MM.1S (cell line): ENCODE data around the gene MBD2.

Experiments used
- EZH2 ChIP-seq: fragments of 300-600 bp; sonication (generic); optimal IDR thresholded peaks from 2 replicates; pipeline ENCODE3; 2017; ENCODE audit warnings: low read depth, mild to moderate bottlenecking, antibody characterized with exemption, low read length, mixed read lengths
- EZH2phosphoT487 ChIP-seq: fragments of 300-600 bp; sonication (generic); IDR thresholded peaks from 2 replicates; pipeline ENCODE4 v1.6.1; 2018; ENCODE audit warnings: antibody characterized with exemption, low read length
- TF ChIP-seq, protein P1 (sequence below): fragments of 300-600 bp; sonication (generic); IDR thresholded peaks from 2 replicates; pipeline ENCODE4 v1.5.1; 2016; ENCODE audit warnings: antibody characterized with exemption, low read length, mixed read lengths

DNA sequence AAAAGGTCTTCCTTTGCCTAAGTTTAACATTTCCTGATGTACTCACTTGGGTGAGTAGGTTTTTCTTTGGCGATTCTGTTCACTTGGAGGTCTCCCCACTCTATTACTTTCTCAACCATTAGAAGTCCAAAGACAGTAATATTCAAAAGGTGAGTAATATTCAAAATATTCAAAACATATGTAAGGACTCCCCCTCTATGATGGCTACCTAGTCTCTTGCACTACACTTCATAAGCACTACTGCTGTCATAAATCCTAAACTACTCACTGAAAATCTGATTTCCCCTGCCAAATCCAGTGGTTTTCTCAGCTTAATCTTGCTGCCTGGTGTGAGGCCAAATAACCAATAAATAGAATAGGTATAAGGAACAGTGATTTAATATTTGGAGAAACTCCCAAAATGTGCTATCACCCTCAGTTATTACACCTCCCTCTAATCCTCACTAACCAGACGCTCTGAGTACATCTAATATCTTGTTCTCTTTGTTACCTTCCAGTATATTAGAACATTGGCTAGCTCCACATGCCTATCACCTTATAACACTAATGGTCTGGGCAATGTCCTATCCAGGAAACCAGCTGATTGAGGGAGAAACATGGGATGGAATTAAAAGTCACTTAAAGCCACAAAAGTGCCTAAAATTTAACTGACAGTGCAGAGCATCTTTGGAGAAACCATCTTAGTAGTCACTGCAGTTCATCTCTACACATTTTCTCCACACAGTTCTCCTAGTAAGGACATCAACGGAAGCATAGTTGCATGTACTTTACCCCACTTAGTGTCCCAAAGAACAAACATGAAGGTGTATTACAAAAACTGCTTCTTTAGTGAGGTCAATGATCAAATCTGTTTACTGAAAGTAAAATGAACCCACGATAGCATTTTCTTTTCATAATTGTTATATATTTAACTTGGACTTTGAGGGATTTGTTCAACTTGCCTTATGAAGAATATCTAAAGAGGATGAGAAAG is 54.8 kb downstream of the MBD2 start:
- TF ChIP-seq EZH2phosphoT487 (no peak), EZH2 (no peak)
- TF ChIP-seq, protein P1, sequence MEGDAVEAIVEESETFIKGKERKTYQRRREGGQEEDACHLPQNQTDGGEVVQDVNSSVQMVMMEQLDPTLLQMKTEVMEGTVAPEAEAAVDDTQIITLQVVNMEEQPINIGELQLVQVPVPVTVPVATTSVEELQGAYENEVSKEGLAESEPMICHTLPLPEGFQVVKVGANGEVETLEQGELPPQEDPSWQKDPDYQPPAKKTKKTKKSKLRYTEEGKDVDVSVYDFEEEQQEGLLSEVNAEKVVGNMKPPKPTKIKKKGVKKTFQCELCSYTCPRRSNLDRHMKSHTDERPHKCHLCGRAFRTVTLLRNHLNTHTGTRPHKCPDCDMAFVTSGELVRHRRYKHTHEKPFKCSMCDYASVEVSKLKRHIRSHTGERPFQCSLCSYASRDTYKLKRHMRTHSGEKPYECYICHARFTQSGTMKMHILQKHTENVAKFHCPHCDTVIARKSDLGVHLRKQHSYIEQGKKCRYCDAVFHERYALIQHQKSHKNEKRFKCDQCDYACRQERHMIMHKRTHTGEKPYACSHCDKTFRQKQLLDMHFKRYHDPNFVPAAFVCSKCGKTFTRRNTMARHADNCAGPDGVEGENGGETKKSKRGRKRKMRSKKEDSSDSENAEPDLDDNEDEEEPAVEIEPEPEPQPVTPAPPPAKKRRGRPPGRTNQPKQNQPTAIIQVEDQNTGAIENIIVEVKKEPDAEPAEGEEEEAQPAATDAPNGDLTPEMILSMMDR: no peak
